H9 (cell line): ENCODE data around the gene CHD6. TPM values are rescaled to one million over a fixed set of nuclear protein-coding genes. Genes with fewer than 3 reads are reported as not detected.

ENCODE experiments used
- DNase-seq: peaks from one replicate; pipeline ENCODE4 v3.0.0-alpha.2; 2017
- H2AFZ ChIP-seq: one replicate; pipeline ENCODE4 v1.6.1; 2013; ENCODE audit warnings: mild to moderate bottlenecking, low read length, control low read depth, moderate library complexity
- H2AK5ac ChIP-seq: 2 replicates; pipeline ENCODE4 v1.6.1; 2013; ENCODE audit warnings: low read length, control low read depth, mixed read lengths; ENCODE audit not compliant: insufficient read length
- H2BK120ac ChIP-seq: one replicate; pipeline ENCODE4 v1.6.1; 2013; ENCODE audit warnings: low read depth, mild to moderate bottlenecking, low read length, control low read depth, inconsistent platforms; ENCODE audit not compliant: poor library complexity, severe bottlenecking
- H2BK12ac ChIP-seq: 2 replicates; pipeline ENCODE4 v1.6.1; 2013; ENCODE audit warnings: low read length, control low read depth, mixed read lengths, low read depth; ENCODE audit not compliant: insufficient read length
- H2BK15ac ChIP-seq: 2 replicates; pipeline ENCODE4 v1.6.1; 2013; ENCODE audit warnings: low read depth, low read length, control low read depth
- H2BK20ac ChIP-seq: one replicate; pipeline ENCODE4 v1.6.1; 2013; ENCODE audit warnings: low read depth, mild to moderate bottlenecking, low read length, control low read depth, inconsistent platforms; ENCODE audit not compliant: poor library complexity, severe bottlenecking
- H2BK5ac ChIP-seq: 2 replicates; pipeline ENCODE4 v1.6.1; 2013; ENCODE audit warnings: low read length, control low read depth, mixed read lengths; ENCODE audit not compliant: insufficient read length
- H3K14ac ChIP-seq: 2 replicates; pipeline ENCODE4 v1.6.1; 2013; ENCODE audit warnings: low read length, control low read depth; ENCODE audit not compliant: insufficient read depth
- H3K18ac ChIP-seq: 2 replicates; pipeline ENCODE4 v1.6.1; 2013; ENCODE audit warnings: low read depth, mild to moderate bottlenecking, mixed read lengths, low read length, control low read depth; ENCODE audit not compliant: insufficient read length
- H3K23ac ChIP-seq: 2 replicates; pipeline ENCODE4 v1.6.1; 2013; ENCODE audit warnings: low read length, control low read depth, mixed read lengths, low read depth; ENCODE audit not compliant: insufficient read length
- H3K23me2 ChIP-seq: 2 replicates; pipeline ENCODE4 v1.6.1; 2013; ENCODE audit warnings: low read depth, mild to moderate bottlenecking, mixed read lengths, low read length, control low read depth; ENCODE audit not compliant: insufficient read length, poor library complexity, severe bottlenecking
- H3K27ac ChIP-seq: 2 replicates; pipeline ENCODE4 v1.5.1; 2013; ENCODE audit warnings: low read length, control low read depth, mixed read lengths, low read depth; ENCODE audit not compliant: insufficient read length
- H3K27me3 ChIP-seq: 2 replicates; pipeline ENCODE4 v1.6.1; 2013; ENCODE audit warnings: low read length, control low read depth, inconsistent platforms; ENCODE audit not compliant: insufficient read depth
- H3K4ac ChIP-seq: 2 replicates; pipeline ENCODE4 v1.6.1; 2013; ENCODE audit warnings: low read depth, mild to moderate bottlenecking, control low read depth, inconsistent platforms, low read length, moderate library complexity
- H3K4me1 ChIP-seq: 2 replicates; pipeline ENCODE4 v1.6.1; 2013; ENCODE audit warnings: low read length, control low read depth, inconsistent platforms; ENCODE audit not compliant: insufficient read depth
- H3K4me2 ChIP-seq: 2 replicates; pipeline ENCODE4 v1.6.1; 2013; ENCODE audit warnings: low read length, control low read depth, mixed read lengths; ENCODE audit not compliant: insufficient read length, insufficient read depth
- H3K56ac ChIP-seq: 2 replicates; pipeline ENCODE4 v1.6.1; 2013; ENCODE audit warnings: low read depth, mild to moderate bottlenecking, mixed read lengths, low read length, control low read depth; ENCODE audit not compliant: insufficient read length
- H3K79me1 ChIP-seq: 2 replicates; pipeline ENCODE4 v1.6.1; 2013; ENCODE audit warnings: low read depth, mild to moderate bottlenecking, moderate library complexity, low read length, control low read depth, inconsistent platforms; ENCODE audit not compliant: insufficient read depth, poor library complexity, severe bottlenecking
- H3K79me2 ChIP-seq: 2 replicates; pipeline ENCODE4 v1.6.1; 2013; ENCODE audit warnings: low read length, control low read depth, inconsistent platforms; ENCODE audit not compliant: insufficient read depth
- H3K9ac ChIP-seq: 2 replicates; pipeline ENCODE4 v1.6.1; 2013; ENCODE audit warnings: low read length, control low read depth, mixed read lengths; ENCODE audit not compliant: insufficient read length; ENCODE audit errors: extremely low read depth
- H3K9me3 ChIP-seq: one replicate; pipeline ENCODE4 v1.6.1; 2013; ENCODE audit warnings: low read depth, low read length, inconsistent platforms; ENCODE audit not compliant: control insufficient read depth
- H3T11ph ChIP-seq: one replicate; pipeline ENCODE4 v1.6.1; 2013; ENCODE audit warnings: mild to moderate bottlenecking, low read length, control low read depth, inconsistent platforms
- H4K20me1 ChIP-seq: one replicate; pipeline ENCODE4 v1.6.1; 2013; ENCODE audit not compliant: control insufficient read depth, insufficient read length, insufficient read depth
- H4K5ac ChIP-seq: 2 replicates; pipeline ENCODE4 v1.6.1; 2013; ENCODE audit warnings: low read depth, mild to moderate bottlenecking, mixed read lengths, low read length, control low read depth; ENCODE audit not compliant: insufficient read length
- H4K8ac ChIP-seq: replicated peaks from 2 replicates; pipeline ENCODE4 v1.6.1; 2013; ENCODE audit warnings: low read length, control low read depth, mixed read lengths, low read depth; ENCODE audit not compliant: insufficient read length
- H4K91ac ChIP-seq: 2 replicates; pipeline ENCODE4 v1.6.1; 2013; ENCODE audit warnings: low read depth, mild to moderate bottlenecking, moderate library complexity, mixed read lengths, low read length, control low read depth; ENCODE audit not compliant: insufficient read length
- H3K27ac Mint-ChIP-seq, 3 experiments: 2 replicates in 2 of 3; 3 replicates in 1 of 3; pipeline ENCODE4 v1.8.0; 2020 to 2021; ENCODE audit warnings: mixed read lengths in 3 of 3, mild to moderate bottlenecking in 1 of 3, moderate library complexity in 1 of 3
- H3K27me3 Mint-ChIP-seq: 2 replicates; pipeline ENCODE4 v1.8.0; 2021; ENCODE audit warnings: low read depth, mild to moderate bottlenecking, moderate library complexity, mixed read lengths
- H3K36me3 Mint-ChIP-seq, 3 experiments: 2 replicates in 2 of 3; 3 replicates in 1 of 3; pipeline ENCODE4 v1.8.0; 2020 to 2021; ENCODE audit warnings: low read depth in 3 of 3, mixed read lengths in 3 of 3; ENCODE audit not compliant: insufficient read depth in 1 of 3
- H3K4me1 Mint-ChIP-seq, 2 experiments: 2 replicates each; pipeline ENCODE4 v1.8.0; 2020; ENCODE audit warnings: mixed read lengths in 2 of 2
- H3K4me3 Mint-ChIP-seq, 2 experiments: 2 replicates in 1 of 2; 3 replicates in 1 of 2; pipeline ENCODE4 v1.8.0; 2020 to 2021; ENCODE audit warnings: mild to moderate bottlenecking in 2 of 2, mixed read lengths in 2 of 2, moderate library complexity in 1 of 2
- H3K9me3 Mint-ChIP-seq, 2 experiments: 2 replicates in 1 of 2; 3 replicates in 1 of 2; pipeline ENCODE4 v1.8.0; 2020; ENCODE audit warnings: mild to moderate bottlenecking in 2 of 2, mixed read lengths in 2 of 2, moderate library complexity in 1 of 2
- CTCF ChIP-seq: fragments of 200-600 bp; sonication (generic); conservative IDR thresholded peaks from 3 replicates; pipeline ENCODE4 v1.8.0; 2021; ENCODE audit warnings: antibody characterized with exemption, mild to moderate bottlenecking
- WGBS: extraction: QIAGEN DNeasy Blood & Tissue Kit; methylation state at CpG from one replicate; pipeline ENCODE4 v1.1.7; 2013; ENCODE audit warnings: missing lambda C conversion rate, low lambda C conversion rate, mixed read lengths; ENCODE audit not compliant: insufficient read length; ENCODE audit errors: extremely low coverage; 5-methylcytosine and 5-hydroxymethylcytosine counted together
- total RNA-seq: library from RNA; stranded (reverse); gene quantifications from 2 replicates; pipeline ENCODE4 v1.2.1, GENCODE V29; 2021

Gene CHD6
- total RNA-seq, 1 experiment from 2014 or later, result 51.5 TPM

- Histone ChIP-seq H2AFZ (no peak overlapping the region), H3K18ac (no peak overlapping the region), H4K91ac (no peak overlapping the region), H3K9ac (no peak overlapping the region), H3K56ac (no peak overlapping the region), H3K23me2 (no peaks in the 10 kb centered on the region), H2AK5ac (no peak overlapping the region), H3K14ac (no peak overlapping the region), H3K4ac (no peak overlapping the region), H3K27me3 (no peaks in the 10 kb centered on the region), H3K4me1 (no peaks in the 10 kb centered on the region), H2BK20ac (no peak overlapping the region), H3K79me1 (no peaks in the 10 kb centered on the region), H4K8ac (no peak overlapping the region), H3K79me2 (no peaks in the 10 kb centered on the region), H2BK120ac (no peak overlapping the region), H3K4me2 (no peak overlapping the region), H4K20me1 (no peaks in the 10 kb centered on the region), H3T11ph (no peak overlapping the region), H4K5ac (no peak overlapping the region), H3K23ac (no peak overlapping the region), H2BK5ac (no peak overlapping the region), H2BK15ac (no peak overlapping the region), H2BK12ac (no peak overlapping the region), H3K27ac (no peak overlapping the region), H3K9me3 (no peaks in the 10 kb centered on the region)
- DNase-seq, result no peak
- Mint-ChIP-seq H3K27ac (no peak overlapping the region), H3K36me3 (peaks cover 7 to 58% (median 45%) of the 10 kb centered on the region in 3 experiments; a peak in 6 of 7 replicates), H3K9me3 (no peaks in the 10 kb centered on the region), H3K4me1 (no peaks in the 10 kb centered on the region), H3K27me3 (no peaks in the 10 kb centered on the region), H3K4me3 (no peak overlapping the region)
- no CpG with 5 or more reads among the region's 1 CpG for WGBS
- TF ChIP-seq CTCF, result no peak
These were observed 190.3 kb downstream of the CHD6 start for GRCh38 chr20:41427833-41428232.
